Activated naive CD8-positive, alpha-beta T cell (primary cell): ENCODE results near the gene RPS6KA5.
"Not testable (repeated sequence)": the region's sequence is repeated elsewhere in the genome, so short reads cannot be mapped to it uniquely, and the experiment has no call there.

Experiments used
- H3K27ac Mint-ChIP-seq: one replicate; pipeline ENCODE4 v1.8.0; 2021; ENCODE audit warnings: mixed read lengths
- H3K27me3 Mint-ChIP-seq: one replicate; pipeline ENCODE4 v1.8.0; 2021; ENCODE audit warnings: mixed read lengths
- H3K36me3 Mint-ChIP-seq: one replicate; pipeline ENCODE4 v1.8.0; 2021; ENCODE audit warnings: mixed read lengths
- H3K4me1 Mint-ChIP-seq: one replicate; pipeline ENCODE4 v1.8.0; 2021; ENCODE audit warnings: low read depth, mixed read lengths
- H3K4me3 Mint-ChIP-seq: one replicate; pipeline ENCODE4 v1.8.0; 2021; ENCODE audit warnings: mild to moderate bottlenecking, mixed read lengths
- H3K9me3 Mint-ChIP-seq: one replicate; pipeline ENCODE4 v1.8.0; 2021; ENCODE audit warnings: low read depth, mixed read lengths

RPS6KA5 gene

GRCh38 chr14:90849787-90850444, 210.5 kb downstream of the RPS6KA5 start:
- Mint-ChIP-seq H3K4me1 (no peaks in the 10 kb centered on the region), H3K4me3 (no peak overlapping the region), H3K27me3 (no peaks in the 10 kb centered on the region), H3K27ac (no peak overlapping the region), H3K36me3 (no peaks in the 10 kb centered on the region), H3K9me3 (no peaks in the 10 kb centered on the region)

- Mint-ChIP-seq H3K27me3 (no peaks in the 10 kb centered on the region), H3K9me3 (no peaks in the 10 kb centered on the region), H3K27ac (no peak overlapping the region), H3K4me1 (no peaks in the 10 kb centered on the region), H3K4me3 (no peak overlapping the region), H3K36me3 (no peaks in the 10 kb centered on the region)
These were observed 211.3 kb downstream of the RPS6KA5 start for GRCh38 chr14:90848944-90849731.

- Mint-ChIP-seq H3K27me3 (no peaks in the 10 kb centered on the region), H3K9me3 (no peaks in the 10 kb centered on the region), H3K36me3 (peaks cover 4% of the 10 kb centered on the region), H3K27ac (no peak overlapping the region), H3K4me1 (peaks cover 4% of the 10 kb centered on the region), H3K4me3 (no peak overlapping the region)
These were observed 213.9 kb downstream of the RPS6KA5 start for GRCh38 chr14:90846511-90846910.

GRCh38 chr14:90844321-90844720, 216.1 kb downstream of the RPS6KA5 start:
- no peaks in the 10 kb centered on the region for H3K27me3 Mint-ChIP-seq
- H3K4me1 Mint-ChIP-seq = peaks cover 4% of the 10 kb centered on the region
- H3K4me3 Mint-ChIP-seq = no peak overlapping the region
- H3K9me3 Mint-ChIP-seq = no peaks in the 10 kb centered on the region
- no peak overlapping the region for H3K27ac Mint-ChIP-seq
- peaks cover 4% of the 10 kb centered on the region for H3K36me3 Mint-ChIP-seq

GRCh38 chr14:90842726-90843125, 217.7 kb downstream of the RPS6KA5 start:
- Mint-ChIP-seq H3K9me3 (no peaks in the 10 kb centered on the region), H3K27me3 (no peaks in the 10 kb centered on the region), H3K4me3 (no peak overlapping the region), H3K27ac (no peak overlapping the region), H3K4me1 (peaks cover 4% of the 10 kb centered on the region), H3K36me3 (peaks cover 4% of the 10 kb centered on the region)

- H3K4me1 Mint-ChIP-seq = peaks cover 16% of the 10 kb centered on the region
- H3K4me3 Mint-ChIP-seq, H3K9me3 Mint-ChIP-seq, H3K27me3 Mint-ChIP-seq, H3K27ac Mint-ChIP-seq, H3K36me3 Mint-ChIP-seq: not testable (repeated sequence)
These were observed 219.8 kb downstream of the RPS6KA5 start for GRCh38 chr14:90840667-90841066.

GRCh38 chr14:90839889-90840266, 220.6 kb downstream of the RPS6KA5 start:
- no peak overlapping the region for H3K27ac Mint-ChIP-seq
- peaks cover 19% of the 10 kb centered on the region for H3K4me1 Mint-ChIP-seq
- peaks cover 4% of the 10 kb centered on the region for H3K36me3 Mint-ChIP-seq
- H3K4me3 Mint-ChIP-seq = no peak overlapping the region
- H3K9me3 Mint-ChIP-seq = no peaks in the 10 kb centered on the region
- peaks cover 4% of the 10 kb centered on the region for H3K27me3 Mint-ChIP-seq

- no peak overlapping the region for H3K4me3 Mint-ChIP-seq
- H3K27me3 Mint-ChIP-seq = peaks cover 4% of the 10 kb centered on the region
- H3K36me3 Mint-ChIP-seq = peaks cover 4% of the 10 kb centered on the region
- H3K4me1 Mint-ChIP-seq = peaks cover 19% of the 10 kb centered on the region
- H3K9me3 Mint-ChIP-seq = no peaks in the 10 kb centered on the region
- H3K27ac Mint-ChIP-seq = no peak overlapping the region
These were observed 221.2 kb downstream of the RPS6KA5 start for GRCh38 chr14:90839024-90839888.

- H3K36me3 Mint-ChIP-seq, H3K27me3 Mint-ChIP-seq, H3K27ac Mint-ChIP-seq, H3K9me3 Mint-ChIP-seq, H3K4me3 Mint-ChIP-seq: not testable (repeated sequence)
- peaks cover 19% of the 10 kb centered on the region for H3K4me1 Mint-ChIP-seq
These were observed 221.9 kb downstream of the RPS6KA5 start for GRCh38 chr14:90838531-90838930.

GRCh38 chr14:90837355-90837754, 223.1 kb downstream of the RPS6KA5 start:
- H3K9me3 Mint-ChIP-seq = no peaks in the 10 kb centered on the region
- no peak overlapping the region for H3K4me3 Mint-ChIP-seq
- peaks cover 15% of the 10 kb centered on the region for H3K4me1 Mint-ChIP-seq
- H3K27me3 Mint-ChIP-seq = peaks cover 4% of the 10 kb centered on the region
- no peak overlapping the region for H3K27ac Mint-ChIP-seq
- no peaks in the 10 kb centered on the region for H3K36me3 Mint-ChIP-seq

GRCh38 chr14:90836692-90837063, 223.8 kb downstream of the RPS6KA5 start:
- Mint-ChIP-seq H3K27me3 (peaks cover 4% of the 10 kb centered on the region), H3K36me3 (no peaks in the 10 kb centered on the region), H3K9me3 (no peaks in the 10 kb centered on the region), H3K4me1 (peaks cover 15% of the 10 kb centered on the region), H3K27ac (no peak overlapping the region), H3K4me3 (no peak overlapping the region)

- Mint-ChIP-seq H3K27ac (no peak overlapping the region), H3K36me3 (no peaks in the 10 kb centered on the region), H3K9me3 (no peaks in the 10 kb centered on the region), H3K27me3 (peaks cover 2% of the 10 kb centered on the region), H3K4me1 (peaks cover 30% of the 10 kb centered on the region), H3K4me3 (no peak overlapping the region)
These were observed 228.6 kb downstream of the RPS6KA5 start for GRCh38 chr14:90831821-90832220.

- Mint-ChIP-seq H3K36me3 (no peaks in the 10 kb centered on the region), H3K4me1 (peaks cover 25% of the 10 kb centered on the region), H3K27ac (no peak overlapping the region), H3K9me3 (no peaks in the 10 kb centered on the region), H3K27me3 (peaks cover 2% of the 10 kb centered on the region), H3K4me3 (no peak overlapping the region)
These were observed 229.3 kb downstream of the RPS6KA5 start for GRCh38 chr14:90830931-90831701.

GRCh38 chr14:90829677-90830076, 230.8 kb downstream of the RPS6KA5 start:
- Mint-ChIP-seq H3K4me3 (no peak overlapping the region), H3K9me3 (no peaks in the 10 kb centered on the region), H3K36me3 (no peaks in the 10 kb centered on the region), H3K27me3 (no peaks in the 10 kb centered on the region), H3K27ac (no peak overlapping the region), H3K4me1 (peaks cover 17% of the 10 kb centered on the region)
